ENCODE data around the gene AMPD3. TPM values are rescaled to one million over a fixed set of nuclear protein-coding genes. Genes with fewer than 3 reads are reported as not detected.

Gene AMPD3
- 10 to 100 TPM; 20.8 to 27.6 TPM for total RNA-seq
- polyA plus RNA-seq: 10 to 100 TPM in 1 of 2 donors, 1 to 10 TPM in 1; 3.8 to 29.0 TPM
- long read RNA-seq, donor 1: 0 reads
- long read RNA-seq, donor 2: 0 reads
- long read RNA-seq, donor 3: 0 reads
- long read RNA-seq, donor 4: 0 reads
- long read RNA-seq, donor 5: 0 reads

- no peak within 1 kb of the TSS for H3K4me3 ChIP-seq
- 45 to 76% methylated on average over 11 of the region's 11 CpGs for WGBS, 2 donors
- no peak within 1 kb of the TSS for H3K9ac ChIP-seq (ENCODE audit: insufficient read depth in 1 of 2, low read length in 2 of 2)
- no peaks in the 10 kb centered on the region for H3K36me3 ChIP-seq (ENCODE audit: control insufficient read depth in 4 of 4, insufficient read depth in 4 of 4, low read length in 4 of 4)
- H3K27me3 ChIP-seq (ENCODE audit: control insufficient read depth in 3 of 3, insufficient read depth in 3 of 3, low read length in 2 of 3): peaks cover 0 to 5% (median 0%) of the 10 kb centered on the region in 3 donors
- H3K4me1 ChIP-seq (ENCODE audit: control insufficient read depth in 5 of 5, insufficient read depth in 5 of 5, low read length in 5 of 5): peaks cover 0 to 25% (median 3%) of the 10 kb centered on the region in 5 donors
- H3K27ac ChIP-seq (ENCODE audit: low read depth in 1 of 2, low read length in 1 of 2): peak within 1 kb of the TSS in 1 of 2 donors; percentile 54
- ATAC-seq (ENCODE audit: insufficient read depth, low FRiP score) (no peak), DNase-seq (peak in 1 of 3 donors; percentile 10)
- H3K9me3 ChIP-seq (ENCODE audit: control insufficient read depth in 4 of 4, insufficient read depth in 3 of 4, low read length in 3 of 4): no peaks in the 10 kb centered on the region
- no peak for TF ChIP-seq CTCF (IDR thresholded peaks at IDR 0.05; ENCODE audit: control extremely low read depth, extremely low read depth)
Observed at GRCh38 chr11:10454878-10455631, at the start of gene AMPD3. Gene AMPD3 (plus strand): TSS chr11:10455264. CDS start chr11:10461520, 6,256 bp downstream.

- TF ChIP-seq CTCF (IDR thresholded peaks at IDR 0.05; ENCODE audit: control extremely low read depth, extremely low read depth): peak; percentile 77
- DNase-seq: peak; percentile 70 to 87 (median 84)
- 29 to 34% methylated on average over 6 of the region's 6 CpGs for WGBS, 2 donors
- Histone ChIP-seq H3K4me3 (no peak overlapping the region), H3K36me3 (ENCODE audit: control insufficient read depth in 4 of 4, insufficient read depth in 4 of 4, low read length in 4 of 4) (no peaks in the 10 kb centered on the region), H3K27me3 (ENCODE audit: control insufficient read depth in 3 of 3, insufficient read depth in 3 of 3, low read length in 2 of 3) (no peaks in the 10 kb centered on the region), H3K27ac (ENCODE audit: low read depth in 1 of 2, low read length in 1 of 2) (no peak overlapping the region), H3K9ac (ENCODE audit: insufficient read depth in 1 of 2, low read length in 2 of 2) (no peak overlapping the region), H3K4me1 (ENCODE audit: control insufficient read depth in 5 of 5, insufficient read depth in 5 of 5, low read length in 5 of 5) (peaks cover 0 to 8% (median 0%) of the 10 kb centered on the region in 5 donors), H3K9me3 (ENCODE audit: control insufficient read depth in 4 of 4, insufficient read depth in 3 of 4, low read length in 3 of 4) (no peaks in the 10 kb centered on the region)
- ATAC-seq (ENCODE audit: insufficient read depth, low FRiP score): peak; percentile 78
Observed at GRCh38 chr11:10405865-10406592, 49.0 kb upstream of the AMPD3 start.

DNA sequence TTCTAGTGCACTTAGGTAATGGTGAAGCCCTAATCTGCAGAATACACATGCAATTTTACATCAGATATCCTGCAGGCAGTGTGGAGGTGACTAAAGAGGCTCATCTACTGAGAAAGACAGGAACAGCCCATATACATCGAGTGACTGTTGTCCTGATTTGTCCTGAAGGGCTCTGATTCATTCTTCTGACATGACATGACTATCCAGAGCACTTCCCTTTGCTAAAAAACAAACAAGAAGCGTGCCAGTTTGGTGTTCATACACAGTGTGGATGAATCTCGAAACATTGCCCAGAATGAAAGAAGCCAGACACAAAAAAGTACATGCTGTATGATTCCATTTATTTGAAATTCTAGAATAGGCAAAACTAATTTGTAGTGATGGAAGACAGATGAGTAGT is 48.0 kb upstream of the AMPD3 start:
- Histone ChIP-seq H3K36me3 (ENCODE audit: control insufficient read depth in 4 of 4, insufficient read depth in 4 of 4, low read length in 4 of 4) (no peaks in the 10 kb centered on the region), H3K9ac (ENCODE audit: insufficient read depth in 1 of 2, low read length in 2 of 2) (no peak overlapping the region), H3K27me3 (ENCODE audit: control insufficient read depth in 3 of 3, insufficient read depth in 3 of 3, low read length in 2 of 3) (no peaks in the 10 kb centered on the region), H3K4me3 (no peak overlapping the region), H3K27ac (ENCODE audit: low read depth in 1 of 2, low read length in 1 of 2) (no peak overlapping the region), H3K4me1 (ENCODE audit: control insufficient read depth in 5 of 5, insufficient read depth in 5 of 5, low read length in 5 of 5) (peaks cover 0 to 8% (median 0%) of the 10 kb centered on the region in 5 donors), H3K9me3 (ENCODE audit: control insufficient read depth in 4 of 4, insufficient read depth in 3 of 4, low read length in 3 of 4) (no peaks in the 10 kb centered on the region)
- 27 to 36% methylated on average over 3 of the region's 3 CpGs for WGBS, 2 donors
- no peak for TF ChIP-seq CTCF (IDR thresholded peaks at IDR 0.05; ENCODE audit: control extremely low read depth, extremely low read depth)
- DNase-seq (no peak), ATAC-seq (ENCODE audit: insufficient read depth, low FRiP score) (no peak)
